ENCODE results near the gene TRIM26.
A peak's percentile ranks its signal among the peaks of the same experiment; 100 is the strongest.
"Not testable (repeated sequence)": the region's sequence is repeated elsewhere in the genome, so short reads cannot be mapped to it uniquely, and the experiment has no call there.

TRIM26 gene
- 54.5 to 81.8 reads per million in 2 donors for total RNA-seq

- peak; percentile 93 for DNase-seq
Observed at GRCh38 chr6:30212865-30213666, at the start of gene TRIM26. TRIM26 (minus strand) TSS chr6:30213406; CDS start chr6:30199103, 14,303 bp downstream.

GRCh38 chr6:30260036-30260504, 46.9 kb upstream of the TRIM26 start:
- peak; percentile 4 for DNase-seq

- DNase-seq, result peak; percentile 47
Observed at GRCh38 chr6:30259140-30260035, 46.2 kb upstream of the TRIM26 start.

GRCh38 chr6:30258204-30258603, 45.0 kb upstream of the TRIM26 start:
- no peak for DNase-seq

- not testable (repeated sequence) for DNase-seq
Observed at GRCh38 chr6:30252417-30252816, 39.2 kb upstream of the TRIM26 start.

GRCh38 chr6:30244560-30244959, 31.4 kb upstream of the TRIM26 start:
- DNase-seq, result no peak

GRCh38 chr6:30238178-30238795, 25.1 kb upstream of the TRIM26 start:
- no peak for DNase-seq

GRCh38 chr6:30234356-30234755, 21.1 kb upstream of the TRIM26 start:
- DNase-seq, result no peak

- no peak for DNase-seq
Observed at GRCh38 chr6:30231067-30231466, 17.9 kb upstream of the TRIM26 start.

GRCh38 chr6:30227763-30228487, 14.7 kb upstream of the TRIM26 start:
- no peak for DNase-seq

GRCh38 chr6:30227242-30227722, 14.1 kb upstream of the TRIM26 start:
- DNase-seq, result no peak

GRCh38 chr6:30223339-30223738, 10.1 kb upstream of the TRIM26 start:
- no peak for DNase-seq

GRCh38 chr6:30221956-30222355, 8.8 kb upstream of the TRIM26 start:
- DNase-seq, result not testable (repeated sequence)

GRCh38 chr6:30221395-30221794, 8.2 kb upstream of the TRIM26 start:
- not testable (repeated sequence) for DNase-seq

- peak; percentile 15 for DNase-seq
Observed at GRCh38 chr6:30219244-30219643, 6.0 kb upstream of the TRIM26 start.

GRCh38 chr6:30216096-30216495, 2.9 kb upstream of the TRIM26 start:
- no peak for DNase-seq

- DNase-seq, result no peak
Observed at GRCh38 chr6:30214657-30214982, 1.4 kb upstream of the TRIM26 start.

- peak; percentile 64 for DNase-seq
Observed at GRCh38 chr6:30213957-30214656, 901 bp upstream of the TRIM26 start.

GRCh38 chr6:30213667-30213956, 406 bp upstream of the TRIM26 start:
- no peak for DNase-seq

GRCh38 chr6:30211899-30212298, 1.3 kb downstream of the TRIM26 start:
- no peak for DNase-seq

- DNase-seq, result no peak
Observed at GRCh38 chr6:30211306-30211705, 1.9 kb downstream of the TRIM26 start.

Measured in T-helper 9 cell (primary cell).